Neural crest cell (in vitro differentiated cells): ENCODE results near the gene KHDRBS2. TPM values are rescaled to one million over a fixed set of nuclear protein-coding genes. Genes with fewer than 3 reads are reported as not detected.

Experiments used
- DNase-seq: peaks from one replicate; pipeline ENCODE4 v3.0.0; 2021; ENCODE audit warnings: low read depth, mixed read lengths, low spot score
- H3K27ac Mint-ChIP-seq: one replicate; pipeline ENCODE4 v1.8.0; 2021; ENCODE audit warnings: mild to moderate bottlenecking, mixed read lengths; ENCODE audit not compliant: unreplicated experiment
- H3K27me3 Mint-ChIP-seq: 2 replicates; pipeline ENCODE4 v1.8.0; 2021; ENCODE audit warnings: low read depth, mild to moderate bottlenecking, mixed read lengths
- H3K36me3 Mint-ChIP-seq: 2 replicates; pipeline ENCODE4 v1.8.0; 2021; ENCODE audit warnings: low read depth, mild to moderate bottlenecking, mixed read lengths
- H3K4me1 Mint-ChIP-seq: 2 replicates; pipeline ENCODE4 v1.8.0; 2021; ENCODE audit warnings: mixed read lengths
- H3K4me3 Mint-ChIP-seq: one replicate; pipeline ENCODE4 v1.8.0; 2021; ENCODE audit warnings: mild to moderate bottlenecking, mixed read lengths
- H3K9me3 Mint-ChIP-seq: 2 replicates; pipeline ENCODE4 v1.8.0; 2021; ENCODE audit warnings: mixed read lengths
- CTCF ChIP-seq: fragments of 200-600 bp; sonication (generic); conservative IDR thresholded peaks from 2 replicates; pipeline ENCODE4 v1.5.0; 2021; ENCODE audit warnings: antibody characterized with exemption, mild to moderate bottlenecking
- total RNA-seq: library from RNA; stranded (reverse); gene quantifications from 2 replicates; pipeline ENCODE4 v1.2.1, GENCODE V29; 2021

KHDRBS2 gene
- total RNA-seq, 1 donor from 2014 or later, result 7.0 TPM

GRCh38 chr6:61977947-61978346 is 308.1 kb downstream of the KHDRBS2 start:
- no peak overlapping the region for H3K27ac Mint-ChIP-seq
- no peak for TF ChIP-seq CTCF
- no peaks in the 10 kb centered on the region for H3K27me3 Mint-ChIP-seq
- H3K4me3 Mint-ChIP-seq, result no peak overlapping the region
- no peaks in the 10 kb centered on the region for H3K9me3 Mint-ChIP-seq
- no peaks in the 10 kb centered on the region for H3K36me3 Mint-ChIP-seq
- no peak for DNase-seq
- no peaks in the 10 kb centered on the region for H3K4me1 Mint-ChIP-seq

- TF ChIP-seq CTCF, result no peak
- Mint-ChIP-seq H3K27me3 (no peaks in the 10 kb centered on the region), H3K4me1 (no peaks in the 10 kb centered on the region), H3K4me3 (no peak overlapping the region), H3K36me3 (no peaks in the 10 kb centered on the region), H3K9me3 (no peaks in the 10 kb centered on the region), H3K27ac (no peak overlapping the region)
- DNase-seq, result no peak
These were observed 308.9 kb downstream of the KHDRBS2 start for GRCh38 chr6:61977099-61977498.

- Mint-ChIP-seq H3K9me3 (peaks cover 12% of the 10 kb centered on the region), H3K27ac (no peak overlapping the region), H3K4me1 (peaks cover 19% of the 10 kb centered on the region), H3K4me3 (no peak overlapping the region), H3K27me3 (no peaks in the 10 kb centered on the region), H3K36me3 (peaks cover 13% of the 10 kb centered on the region)
- DNase-seq, result no peak
- TF ChIP-seq CTCF, result no peak
These were observed 326.8 kb downstream of the KHDRBS2 start for GRCh38 chr6:61959196-61959595.

- Mint-ChIP-seq H3K27ac (no peak overlapping the region), H3K4me3 (no peak overlapping the region), H3K27me3 (no peaks in the 10 kb centered on the region), H3K36me3 (peaks cover 13% of the 10 kb centered on the region), H3K9me3 (peaks cover 12% of the 10 kb centered on the region), H3K4me1 (peaks cover 16% of the 10 kb centered on the region)
- DNase-seq, result no peak
- TF ChIP-seq CTCF, result no peak
These were observed 332.2 kb downstream of the KHDRBS2 start for GRCh38 chr6:61953851-61954250.

GRCh38 chr6:61951586-61951985 is 334.4 kb downstream of the KHDRBS2 start:
- TF ChIP-seq CTCF, result no peak
- Mint-ChIP-seq H3K27me3 (no peaks in the 10 kb centered on the region), H3K4me3 (no peak overlapping the region), H3K36me3 (peaks cover 6% of the 10 kb centered on the region), H3K4me1 (peaks cover 11% of the 10 kb centered on the region), H3K27ac (no peak overlapping the region), H3K9me3 (peaks cover 6% of the 10 kb centered on the region)
- DNase-seq, result no peak

GRCh38 chr6:61950811-61951210 is 335.2 kb downstream of the KHDRBS2 start:
- Mint-ChIP-seq H3K4me1 (peaks cover 11% of the 10 kb centered on the region), H3K27me3 (no peaks in the 10 kb centered on the region), H3K36me3 (no peaks in the 10 kb centered on the region), H3K4me3 (no peak overlapping the region), H3K9me3 (no peaks in the 10 kb centered on the region), H3K27ac (no peak overlapping the region)
- no peak for DNase-seq
- no peak for TF ChIP-seq CTCF
